ENCODE results near the gene CCNI2. TPM values are rescaled to one million over a fixed set of nuclear protein-coding genes. Genes with fewer than 3 reads are reported as not detected.
"Not testable (repeated sequence)": the region's sequence is repeated elsewhere in the genome, so short reads cannot be mapped to it uniquely, and the experiment has no call there.

Gene CCNI2
- total and polyA plus RNA-seq, 2 donors (not counting 3 experiments of a cell fraction or from before 2014, with no cell fraction given) = 0.25 to 0.53 TPM

DNA sequence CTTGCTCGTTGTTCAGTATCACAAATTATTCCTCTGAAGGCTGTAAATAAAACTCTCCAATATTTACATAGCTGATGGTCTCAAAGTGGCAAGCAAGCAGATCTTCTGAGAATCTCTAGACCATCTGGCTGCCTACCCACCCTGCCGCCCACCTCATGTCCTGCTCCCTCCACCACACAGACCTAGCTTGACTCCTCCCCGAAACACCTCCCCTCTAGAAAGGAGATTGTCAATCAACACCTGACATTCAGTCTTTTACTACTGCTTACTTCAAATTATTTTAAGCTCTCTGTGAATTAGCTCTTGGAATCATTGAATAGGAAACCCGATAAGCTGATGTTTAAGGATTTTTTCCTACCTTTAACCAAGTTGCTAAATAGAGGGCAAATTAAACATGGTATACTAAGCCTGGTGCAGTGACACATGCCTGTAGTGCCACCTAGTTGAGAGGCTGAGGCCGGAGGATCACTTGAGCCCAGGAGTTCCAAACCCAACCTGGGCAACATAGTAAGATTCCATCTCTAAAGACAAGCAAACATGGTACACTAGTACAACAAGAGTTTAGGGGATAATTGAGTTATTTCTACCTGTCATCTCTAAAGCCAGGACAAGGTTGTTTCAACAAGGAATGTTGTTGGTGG lies 54.9 kb downstream of the CCNI2 start:
- Histone ChIP-seq H3K4me3 (replicated peaks in 1 of 3; ENCODE audit: insufficient read depth in 1 of 3, low read depth in 1 of 3, low read length in 3 of 3) (no peak overlapping the region), H3K27me3 (ENCODE audit: control insufficient read depth in 2 of 2, insufficient read depth in 2 of 2, low read length in 2 of 2) (peaks cover 12 to 17% of the 10 kb centered on the region in 2 experiments), H3K9me1 (replicated peaks; ENCODE audit: control insufficient read depth, extremely low read depth, insufficient read depth, low read length) (no peaks in the 10 kb centered on the region), H3K27ac (ENCODE audit: insufficient read depth, low read depth, low read length) (no peak overlapping the region), H3K9me3 (replicated peaks; ENCODE audit: control insufficient read depth, insufficient read depth, low read length) (no peaks in the 10 kb centered on the region), H3K36me3 (ENCODE audit: control insufficient read depth in 2 of 2, extremely low read depth in 1 of 2, insufficient read depth in 2 of 2, low read length in 2 of 2) (no peaks in the 10 kb centered on the region), H3K4me1 (ENCODE audit: control insufficient read depth, extremely low read depth, insufficient read depth, low read length) (no peaks in the 10 kb centered on the region), H2AFZ (ENCODE audit: low read depth, low read length) (no peak overlapping the region), H3K79me2 (ENCODE audit: control insufficient read depth, insufficient read depth, low read length) (no peaks in the 10 kb centered on the region), H3K9ac (replicated peaks; ENCODE audit: extremely low read depth, insufficient read depth, low read length) (no peak overlapping the region), H3K4me2 (ENCODE audit: insufficient read depth, low read length) (no peak overlapping the region), H4K20me1 (replicated peaks; ENCODE audit: control insufficient read depth, extremely low read depth, insufficient read depth, low read length) (no peaks in the 10 kb centered on the region)
- ChIA-PET CTCF (interaction anchor here (0.7 to 6.3 kb wide), 17 partner anchors 8 to 416 kb away, joined by 3 to 39 read pairs (median 5); partner anchors contain the start of genes CCNI2, KIF3A and SEPTIN8), POLR2A (no interaction called here)
- BruUV-seq (replicated peaks) = no TSS peak
- intact Hi-C loops (cut with micrococcal nuclease) (loop anchor here (5.0 kb wide), 1 partner anchor 275 kb away; no protein-coding TSS in a partner anchor), dilution Hi-C loops (cut with MboI; ENCODE audit: extremely low pct_ligation_motif_present, low sequenced_read_pairs) (no loop called here)
- FAIRE-seq = no peak
- DNase-seq (ENCODE audit: low read depth, low spot score) = no peak
- TF ChIP-seq EZH2 (IDR thresholded peaks at IDR 0.05; ENCODE audit: borderline replicate concordance, low read depth, low read length, severe bottlenecking) (no peak), CTCF (IDR thresholded peaks at IDR 0.05; ENCODE audit: extremely low read depth in 1 of 2, insufficient read depth in 1 of 2, low read depth in 1 of 2, low read length in 2 of 2) (no peak), JUN (IDR thresholded peaks at IDR 0.05; ENCODE audit: borderline replicate concordance, insufficient read depth, insufficient read length, low read depth) (no peak), GATA2 (IDR thresholded peaks at IDR 0.05; ENCODE audit: insufficient read depth, insufficient read length, low read depth, low read length) (no peak), POLR2A (IDR thresholded peaks at IDR 0.05; ENCODE audit: low read depth, low read length) (no peak), POLR2AphosphoS5 (IDR thresholded peaks at IDR 0.05; ENCODE audit: insufficient read depth, low read depth, low read length) (no peak), MAX (IDR thresholded peaks at IDR 0.05; ENCODE audit: insufficient read depth, insufficient read length) (no peak)

GRCh38 chr5:132802685-132803066 lies 55.5 kb downstream of the CCNI2 start:
- peaks cover 12 to 15% of the 10 kb centered on the region in 2 experiments for H3K27me3 ChIP-seq (ENCODE audit: control insufficient read depth in 2 of 2, insufficient read depth in 2 of 2, low read length in 2 of 2)
- H3K27ac ChIP-seq (ENCODE audit: insufficient read depth, low read depth, low read length); H3K36me3 ChIP-seq (ENCODE audit: control insufficient read depth in 2 of 2, extremely low read depth in 1 of 2, insufficient read depth in 2 of 2, low read length in 2 of 2); H3K9me1 ChIP-seq (replicated peaks; ENCODE audit: control insufficient read depth, extremely low read depth, insufficient read depth, low read length); H3K79me2 ChIP-seq (ENCODE audit: control insufficient read depth, insufficient read depth, low read length); H3K9me3 ChIP-seq (replicated peaks; ENCODE audit: control insufficient read depth, insufficient read depth, low read length); POLR2A ChIA-PET; dilution Hi-C loops (cut with MboI; ENCODE audit: extremely low pct_ligation_motif_present, low sequenced_read_pairs); DNase-seq (ENCODE audit: low read depth, low spot score); H4K20me1 ChIP-seq (replicated peaks; ENCODE audit: control insufficient read depth, extremely low read depth, insufficient read depth, low read length); H3K4me3 ChIP-seq (replicated peaks in 1 of 3; ENCODE audit: insufficient read depth in 1 of 3, low read depth in 1 of 3, low read length in 3 of 3); H3K4me1 ChIP-seq (ENCODE audit: control insufficient read depth, extremely low read depth, insufficient read depth, low read length); H2AFZ ChIP-seq (ENCODE audit: low read depth, low read length); BruUV-seq (replicated peaks); H3K9ac ChIP-seq (replicated peaks; ENCODE audit: extremely low read depth, insufficient read depth, low read length); FAIRE-seq; H3K4me2 ChIP-seq (ENCODE audit: insufficient read depth, low read length): not testable (repeated sequence)
- intact Hi-C loops (cut with micrococcal nuclease) = loop anchor here (5.0 kb wide), 1 partner anchor 275 kb away; no protein-coding TSS in a partner anchor
- CTCF ChIA-PET = interaction anchor here (1.0 to 6.3 kb wide), 10 partner anchors 11 to 297 kb away, joined by 3 to 39 read pairs (median 5); partner anchors contain the start of gene CCNI2
